ENCODE results near the gene CNIH3.

- TF ChIP-seq POLR2A (IDR thresholded peaks at IDR 0.05; ENCODE audit: extremely low read depth, insufficient read length) (no peak), CTCF (IDR thresholded peaks at IDR 0.05; ENCODE audit: low read depth, low read length) (no peak)
These were observed 94.1 kb downstream of the CNIH3 start for GRCh38 chr1:224710196-224710595.
